Measurements from ENCODE around the gene TPRA1.

The TPRA1 gene

DNA sequence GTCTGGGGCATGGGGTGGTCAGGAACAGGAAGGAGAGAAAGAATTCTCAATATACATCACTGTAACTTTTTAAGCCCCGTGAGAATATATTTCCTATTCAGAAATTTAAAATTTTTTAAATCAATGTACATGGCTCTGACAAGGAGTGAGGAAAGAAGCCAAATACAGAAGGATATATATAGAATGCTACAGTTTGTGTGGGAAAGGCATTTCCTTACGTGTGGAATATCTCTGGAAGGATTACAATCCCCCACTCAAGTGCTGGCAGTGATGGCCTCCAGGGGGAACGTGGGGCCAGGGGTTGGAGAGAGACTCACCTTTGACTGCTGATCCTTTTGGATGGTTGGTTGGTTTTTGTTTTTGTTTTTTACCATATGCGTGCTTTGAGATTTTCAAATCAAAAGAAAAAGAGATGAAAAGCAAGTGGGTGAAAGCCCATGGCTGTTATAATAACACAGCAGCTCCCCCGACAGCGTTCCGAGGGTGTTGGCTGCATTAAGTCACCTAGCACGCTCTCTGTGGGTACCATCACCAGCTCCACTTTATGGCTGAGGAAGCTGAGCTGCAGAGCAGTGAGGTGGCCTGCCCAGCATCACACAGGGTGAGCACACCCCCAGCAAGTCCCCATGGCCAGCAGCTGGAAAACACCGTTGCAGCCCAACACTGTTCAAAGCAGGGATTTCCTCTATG, 39.9 kb downstream of the TPRA1 start:
- TF ChIP-seq CTCF (IDR thresholded peaks at IDR 0.05; ENCODE audit: control insufficient read depth, extremely low read depth, insufficient read depth), result no peak
- no peak for DNase-seq (ENCODE audit: low read depth)
- no peak overlapping the region for H3K4me3 ChIP-seq (ENCODE audit: low read depth, low read length)

- TF ChIP-seq CTCF (IDR thresholded peaks at IDR 0.05; ENCODE audit: control insufficient read depth, extremely low read depth, insufficient read depth), result peak; percentile 47
- peak; percentile 66 for DNase-seq (ENCODE audit: low read depth)
- H3K4me3 ChIP-seq (ENCODE audit: low read depth, low read length), result no peak overlapping the region
Observed at GRCh38 chr3:127549826-127550467, 40.6 kb downstream of the TPRA1 start.

GRCh38 chr3:127547761-127548605, 42.5 kb downstream of the TPRA1 start:
- peak; percentile 92 for TF ChIP-seq CTCF (IDR thresholded peaks at IDR 0.05; ENCODE audit: control insufficient read depth, extremely low read depth, insufficient read depth)
- DNase-seq (ENCODE audit: low read depth), result no peak
- peak overlapping the region; percentile 51 for H3K4me3 ChIP-seq (ENCODE audit: low read depth, low read length)

DNA sequence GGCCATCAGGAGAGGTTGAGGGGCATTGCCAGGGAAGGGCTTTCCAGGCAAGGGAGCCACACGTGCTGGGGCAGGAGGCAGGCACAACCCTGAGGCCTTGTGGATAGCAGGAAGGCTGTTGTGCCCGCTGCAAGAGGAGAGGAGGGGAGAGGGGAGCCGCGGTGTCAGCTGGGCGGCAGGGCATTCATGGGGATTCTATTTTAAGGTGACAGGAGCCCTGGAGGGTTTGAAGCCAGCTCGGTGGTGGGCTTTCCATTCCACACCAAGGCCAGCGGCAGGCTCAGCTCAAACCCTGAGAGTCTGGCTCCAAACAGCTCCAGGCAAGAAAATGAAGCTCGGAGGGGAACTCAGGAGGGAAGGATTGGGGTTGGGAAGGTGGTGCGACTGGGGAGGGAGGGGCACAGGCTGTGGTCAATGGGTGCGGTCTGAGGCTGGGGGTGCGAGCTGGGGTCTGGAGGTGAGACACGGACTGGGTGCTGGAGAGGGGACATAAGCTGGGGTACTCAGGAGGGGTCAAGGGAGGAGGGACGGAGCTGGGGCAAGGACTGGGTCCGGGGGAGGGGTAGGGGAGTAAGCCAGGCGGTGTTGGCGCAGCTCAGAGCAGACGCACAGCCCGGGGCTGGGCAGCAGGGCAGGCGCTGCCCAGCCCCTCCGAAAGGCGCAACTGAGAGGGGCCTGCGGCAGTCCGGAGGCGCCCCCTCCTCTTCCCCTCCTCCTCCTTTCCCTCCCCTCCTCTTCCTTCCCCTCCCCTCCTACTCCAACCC, 43.4 kb downstream of the TPRA1 start:
- no peak for DNase-seq (ENCODE audit: low read depth)
- H3K4me3 ChIP-seq (ENCODE audit: low read depth, low read length), result no peak overlapping the region
- no peak for TF ChIP-seq CTCF (IDR thresholded peaks at IDR 0.05; ENCODE audit: control insufficient read depth, extremely low read depth, insufficient read depth)

GRCh38 chr3:127546554-127546953, 44.0 kb downstream of the TPRA1 start:
- no peak for TF ChIP-seq CTCF (IDR thresholded peaks at IDR 0.05; ENCODE audit: control insufficient read depth, extremely low read depth, insufficient read depth)

DNA sequence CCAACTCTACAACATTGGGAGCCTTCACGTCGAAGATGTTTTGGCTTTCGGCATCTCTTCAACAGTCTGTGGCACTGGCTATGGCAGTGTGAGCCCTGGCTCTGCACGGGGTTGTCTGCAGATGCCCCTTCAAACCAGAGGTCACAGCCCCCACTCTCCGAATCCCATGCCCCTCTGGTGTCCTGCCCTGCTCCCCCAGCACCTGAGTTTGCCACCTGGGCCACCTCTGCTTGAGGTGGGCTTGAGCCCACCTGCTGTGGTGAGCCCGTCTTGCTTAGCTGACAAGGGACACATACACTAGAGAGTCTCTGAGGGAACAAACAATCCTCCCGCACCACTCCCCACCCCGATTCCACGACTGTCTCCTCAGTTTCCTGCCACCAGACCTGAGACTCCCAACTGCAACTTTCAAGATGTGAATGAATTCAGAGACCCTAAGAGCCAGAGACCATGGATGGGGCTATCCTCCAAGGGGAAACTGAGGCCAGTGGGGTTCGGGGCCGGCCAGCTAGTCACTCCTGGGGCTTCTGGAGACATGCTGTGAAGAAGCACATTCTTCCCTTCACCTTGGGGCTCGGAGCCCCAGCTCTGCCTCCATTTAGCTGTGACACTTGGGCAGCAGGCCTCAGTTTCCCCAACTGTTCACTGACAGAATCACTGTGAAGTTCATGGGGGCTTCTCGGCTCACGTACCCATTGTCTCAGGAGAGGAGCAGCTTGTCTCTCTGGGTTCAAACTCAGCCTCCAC, 44.6 kb downstream of the TPRA1 start:
- TF ChIP-seq CTCF (IDR thresholded peaks at IDR 0.05; ENCODE audit: control insufficient read depth, extremely low read depth, insufficient read depth), result no peak
- no peak overlapping the region for H3K4me3 ChIP-seq (ENCODE audit: low read depth, low read length)
- no peak for DNase-seq (ENCODE audit: low read depth)

More at GRCh38 chr3:127546554-127546953, 44.0 kb downstream of the TPRA1 start:
- DNase-seq (ENCODE audit: low read depth), result no peak
- no peak overlapping the region for H3K4me3 ChIP-seq (ENCODE audit: low read depth, low read length)
